ENCODE data around the gene MTMR11.

Gene MTMR11

GRCh38 chr1:149936992-149937705 lies 470 bp upstream of the MTMR11 start:
- DNase-seq, result peak; percentile 19

DNA sequence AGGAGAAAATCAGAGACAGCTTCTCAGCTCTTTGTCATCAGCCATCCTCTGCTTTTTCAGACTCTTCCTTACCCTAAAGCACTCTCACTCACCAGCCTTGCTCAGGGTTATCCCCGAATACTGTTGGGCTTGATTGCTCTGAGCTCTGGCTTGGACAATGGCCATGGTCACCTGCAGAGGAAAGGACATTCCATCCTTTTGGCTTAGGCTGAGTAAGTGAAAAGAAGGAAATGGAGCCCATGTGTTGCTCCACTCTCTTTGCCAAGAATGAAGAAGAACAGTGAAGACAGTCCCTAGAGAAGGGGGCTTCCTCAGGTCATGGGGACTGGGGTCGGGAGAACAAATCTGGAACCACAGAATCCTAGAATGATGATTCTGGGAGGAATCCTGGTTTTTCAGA lies 2.3 kb downstream of the MTMR11 start:
- DNase-seq, result no peak

DNA sequence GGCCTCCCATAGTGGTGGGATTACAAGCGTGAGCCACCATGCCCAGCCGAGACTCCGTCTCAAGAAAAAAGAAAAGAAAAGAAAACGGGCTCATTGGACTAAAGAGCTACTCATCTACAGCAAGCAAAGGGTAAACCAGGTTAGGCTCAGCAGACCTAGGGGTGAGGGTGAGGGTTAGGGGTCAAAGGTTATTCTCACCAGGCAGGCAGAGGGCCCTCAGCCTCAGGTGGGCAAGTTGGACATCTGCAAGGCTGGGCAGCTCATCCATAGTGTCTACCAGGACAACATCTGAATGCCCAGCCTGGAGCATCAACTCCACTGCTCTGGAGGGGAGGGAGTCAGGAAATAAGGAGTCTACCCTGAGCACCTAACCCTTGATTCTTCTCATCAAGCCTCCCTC lies 3.5 kb downstream of the MTMR11 start:
- no peak for DNase-seq

GRCh38 chr1:149932474-149932873 lies 4.2 kb downstream of the MTMR11 start:
- DNase-seq, result no peak

GRCh38 chr1:149931212-149931790 lies 5.4 kb downstream of the MTMR11 start:
- no peak for DNase-seq

DNA sequence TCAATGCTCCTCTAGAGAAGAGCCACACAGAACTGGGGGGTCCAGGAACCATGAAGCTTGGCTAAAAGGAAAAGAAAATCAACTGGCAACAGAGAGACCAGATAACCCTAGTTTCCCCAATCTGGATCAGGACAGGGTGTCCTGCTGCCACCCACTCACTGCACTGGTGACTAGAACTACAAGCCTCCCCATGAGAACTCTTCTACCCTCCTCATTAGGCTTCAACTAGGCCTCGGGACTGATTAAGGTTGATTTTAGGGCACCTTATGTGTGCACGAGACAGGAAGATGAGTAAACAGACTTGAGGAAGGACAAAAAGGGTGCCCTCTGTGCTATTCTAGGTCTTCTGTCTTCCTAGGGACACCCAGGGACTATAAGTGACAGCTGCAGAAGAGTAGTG lies 6.8 kb downstream of the MTMR11 start:
- DNase-seq, result no peak

GRCh38 chr1:149928401-149928724 lies 8.3 kb downstream of the MTMR11 start:
- DNase-seq, result no peak

DNA sequence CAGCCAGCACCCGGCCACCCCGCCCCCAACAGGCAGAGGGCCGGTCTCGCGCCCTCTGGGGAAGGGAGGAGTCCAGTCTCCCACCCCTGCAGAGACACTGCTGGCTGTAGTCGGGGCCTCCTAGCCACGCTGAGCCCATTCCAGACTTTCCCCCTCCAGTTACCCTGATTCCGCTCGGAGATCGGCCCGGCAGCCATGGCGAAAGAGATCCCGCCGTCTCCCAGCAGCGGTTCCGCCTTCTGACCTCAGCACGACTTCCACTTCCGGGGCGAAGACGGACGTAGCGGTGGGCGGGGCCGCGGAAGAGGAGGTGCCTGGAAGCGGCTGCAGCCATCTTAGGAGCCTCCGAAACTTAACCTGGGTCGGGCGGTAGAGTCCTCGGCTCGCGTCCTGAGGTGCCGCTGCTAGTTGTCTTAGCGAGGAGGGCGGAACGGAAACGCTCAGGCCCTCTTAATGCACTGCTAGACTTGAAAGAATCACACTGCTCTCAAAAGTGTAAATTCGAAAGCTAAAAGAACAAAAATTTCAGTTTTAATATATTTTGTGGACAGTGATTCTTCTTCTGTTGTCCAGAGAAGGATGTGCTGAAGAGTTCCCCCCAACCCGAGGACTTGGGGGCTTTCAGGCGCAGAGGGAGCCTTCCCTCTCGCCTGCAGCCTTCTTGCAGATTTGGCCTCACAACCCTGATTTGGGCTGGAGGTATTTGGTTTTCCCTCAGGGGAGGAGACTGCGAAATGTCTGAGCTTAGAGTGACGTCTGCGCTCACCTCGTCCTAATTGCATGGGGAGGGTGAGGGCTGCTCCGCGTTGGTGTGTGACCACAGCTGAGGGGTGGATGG lies 8.9 kb downstream of the MTMR11 start, which contains the start of gene SF3B4:
Gene SF3B4 (minus strand): TSS at position 241 of the 838 bp plus-strand sequence. CDS start 44 bp downstream, at position 197.
- DNase-seq, result peak; percentile 95

DNA sequence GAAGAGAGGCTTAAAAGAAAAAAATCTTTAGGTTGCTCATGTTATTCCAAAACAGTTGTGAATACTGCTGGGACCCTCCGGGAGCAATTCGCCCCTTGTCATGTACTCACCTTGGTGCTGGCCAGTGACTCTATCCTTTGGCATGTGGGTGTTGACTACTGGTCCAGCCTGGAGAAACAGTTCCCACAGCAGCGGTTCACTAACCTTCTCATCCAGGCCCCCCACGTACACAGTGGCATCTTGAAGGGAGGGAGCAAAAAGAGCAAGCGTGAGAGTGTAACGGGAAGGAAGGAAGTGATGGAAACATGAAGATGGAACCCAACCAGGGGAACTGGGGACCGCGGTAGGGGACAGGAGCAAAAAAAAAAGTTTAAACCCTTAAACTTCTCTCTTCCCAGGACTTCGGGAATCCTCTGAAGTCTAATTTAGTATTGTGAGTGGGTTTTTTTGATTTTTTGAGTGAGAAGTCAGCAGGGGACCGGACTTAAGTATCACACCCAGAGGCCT lies 9.6 kb downstream of the MTMR11 start:
- DNase-seq, result no peak

DNA sequence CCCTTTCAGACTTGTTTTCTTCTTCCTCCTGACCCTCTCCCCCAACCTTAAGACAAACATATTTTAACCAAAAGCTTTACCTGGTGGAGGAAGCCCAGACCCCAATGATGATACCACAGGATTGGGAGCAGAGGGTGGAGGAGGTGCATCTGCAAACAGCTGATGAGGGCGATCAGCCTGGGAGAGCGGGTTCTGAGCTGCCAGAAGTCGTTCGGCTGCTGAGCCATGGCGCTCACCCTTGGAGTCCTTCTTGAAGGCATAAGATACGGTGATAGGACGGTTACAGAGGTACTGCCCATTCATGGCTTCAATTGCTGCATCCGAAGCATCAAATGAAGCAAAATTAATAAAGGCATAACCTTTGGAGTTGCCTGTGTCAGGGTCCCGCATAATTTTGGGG lies 10.4 kb downstream of the MTMR11 start:
- DNase-seq, result no peak

DNA sequence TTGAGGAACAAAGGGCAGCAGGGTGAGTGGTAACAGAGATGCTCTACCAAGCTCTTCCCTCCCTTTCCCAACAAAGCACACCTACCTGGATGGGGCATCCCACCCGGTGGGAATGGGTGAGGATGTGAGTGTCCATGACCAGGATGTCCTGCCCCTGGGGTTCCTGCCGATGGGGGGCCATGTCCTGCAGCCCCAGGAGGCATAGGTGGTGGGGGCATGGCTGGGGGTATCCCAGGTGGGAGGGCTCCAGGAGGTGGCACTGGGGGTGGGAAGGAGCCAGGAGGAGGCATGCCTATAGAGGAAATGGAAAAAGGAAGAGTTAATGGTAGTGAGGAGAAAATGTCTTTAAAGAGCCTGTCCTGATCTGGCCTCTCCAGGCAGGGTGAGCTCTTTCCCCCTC lies 10.9 kb downstream of the MTMR11 start:
- no peak for DNase-seq

DNA sequence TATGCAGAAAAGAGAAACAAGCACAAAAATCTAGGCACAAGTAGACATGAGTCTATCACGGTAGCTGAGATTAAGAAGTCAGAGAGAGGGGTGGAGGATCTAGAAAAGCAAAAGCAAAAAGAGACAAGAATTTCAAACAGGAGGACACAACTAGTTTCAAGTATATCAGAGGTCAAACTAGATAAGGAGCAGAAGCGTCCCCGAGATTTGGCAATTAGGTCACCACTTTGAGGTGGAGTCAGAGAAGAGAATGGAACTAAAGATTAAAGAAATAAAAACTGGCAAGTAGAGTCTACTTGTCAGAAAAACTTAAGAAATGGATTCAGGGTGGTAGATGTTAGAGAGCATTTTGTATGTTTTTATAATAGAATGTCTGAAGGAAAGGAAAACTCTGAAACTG lies 11.3 kb downstream of the MTMR11 start:
- DNase-seq, result no peak

GRCh38 chr1:149923626-149924025 lies 13.1 kb downstream of the MTMR11 start:
- no peak for DNase-seq

DNA sequence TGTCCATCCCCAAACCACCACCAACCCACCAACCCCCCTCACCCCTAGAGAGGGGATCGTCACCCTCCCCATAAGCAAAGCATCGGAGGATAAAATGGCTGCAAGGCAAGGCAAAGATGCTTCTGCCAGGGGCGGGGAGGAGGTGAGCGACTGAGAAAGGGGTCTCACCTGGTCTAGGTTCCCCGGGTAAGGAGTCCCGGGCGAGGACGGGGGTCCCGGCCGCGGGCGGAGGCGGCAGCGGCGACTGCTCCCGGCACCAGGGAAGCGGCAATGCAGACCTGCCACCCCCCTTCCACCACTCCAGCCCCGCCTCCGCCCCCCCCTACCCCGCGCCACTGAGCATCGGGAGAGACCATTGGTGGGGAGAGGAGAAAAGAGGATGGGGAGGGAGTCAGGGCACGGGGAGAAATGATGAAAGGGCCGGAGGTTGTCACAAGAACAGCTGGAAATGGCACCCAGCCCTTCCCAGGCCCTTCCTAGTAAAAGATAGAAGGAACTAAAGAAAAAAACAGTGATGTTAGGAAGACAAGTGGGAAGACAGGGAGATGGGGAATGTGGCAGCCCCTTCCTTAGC lies 19.0 kb downstream of the MTMR11 start, which contains the start of gene SV2A:
Gene SV2A (minus strand): TSS at position 274 of the 574 bp plus-strand sequence. CDS start 4,004 bp downstream, outside the sequence.
- DNase-seq, result peak; percentile 85

DNA sequence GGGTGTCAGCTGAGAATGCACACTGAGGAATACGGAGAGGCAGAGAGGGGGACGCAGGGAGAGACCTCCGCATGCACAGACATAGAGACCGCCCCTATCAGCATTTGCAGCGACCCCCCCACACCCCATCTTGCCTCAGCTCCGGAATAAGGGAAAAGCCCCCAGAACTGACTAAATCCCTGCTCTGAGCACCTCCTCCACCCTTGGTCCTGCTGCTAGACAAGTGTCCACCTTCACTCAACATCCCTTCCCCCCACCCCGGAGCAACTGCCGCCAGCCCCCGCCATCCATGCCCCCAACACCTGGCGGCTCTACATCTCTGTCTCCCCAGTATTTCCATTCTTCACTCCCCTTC lies 19.8 kb downstream of the MTMR11 start:
- no peak for DNase-seq

DNA sequence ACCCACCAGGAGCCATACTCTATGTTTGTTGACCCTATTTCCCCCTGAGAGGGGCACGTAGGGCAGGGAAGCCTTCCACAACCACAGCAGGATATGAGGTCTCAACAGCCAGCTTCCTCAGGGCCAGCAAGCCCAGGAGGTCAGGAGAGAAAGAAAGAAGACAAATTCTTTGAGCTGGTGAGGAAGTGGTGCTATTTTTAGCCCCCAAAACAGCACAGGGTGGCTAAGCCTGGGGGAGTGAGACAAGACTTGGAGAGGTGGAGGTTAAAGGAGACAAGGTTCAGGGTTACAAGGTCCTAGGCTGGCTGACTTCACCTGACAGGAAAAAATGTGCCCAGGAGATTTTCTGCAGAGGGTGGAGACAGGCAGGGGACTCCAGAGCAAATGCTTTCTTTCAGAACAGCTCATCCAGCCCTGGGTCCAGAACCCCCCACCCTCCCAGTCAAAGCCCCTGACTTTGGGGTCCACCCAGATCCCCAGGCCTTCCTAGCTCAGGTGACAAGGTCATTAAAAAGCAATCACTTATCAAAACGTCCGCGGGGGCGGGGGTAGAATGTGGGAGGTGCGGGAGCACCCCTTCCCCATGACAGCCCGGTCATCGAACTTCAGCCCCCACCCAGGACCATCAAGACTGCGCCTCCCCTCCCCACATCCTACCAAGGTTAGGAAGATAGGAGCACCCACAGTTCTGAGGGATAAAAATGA lies 20.3 kb downstream of the MTMR11 start:
- no peak for DNase-seq

GRCh38 chr1:149915429-149916192 lies 21.1 kb downstream of the MTMR11 start:
- no peak for DNase-seq

DNA sequence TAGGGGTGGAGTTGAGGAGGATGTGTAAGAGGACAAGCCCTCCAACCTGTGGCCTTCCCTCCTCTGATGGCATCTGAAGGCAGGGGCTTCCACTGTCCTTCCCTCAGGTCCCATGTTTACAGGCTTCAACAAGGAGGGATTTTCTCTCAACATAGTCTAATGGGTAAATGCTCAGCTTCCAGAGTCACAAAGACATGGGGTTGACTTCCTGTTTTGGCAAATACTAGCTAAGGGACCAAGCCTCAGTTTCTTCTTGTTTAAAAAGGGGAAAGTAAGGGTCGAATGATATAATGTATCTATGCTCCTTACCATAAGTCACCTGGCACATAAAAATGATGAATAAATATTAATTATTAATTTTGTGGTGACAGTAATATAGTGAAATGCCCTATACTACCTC lies 22.1 kb downstream of the MTMR11 start:
- DNase-seq, result no peak

GRCh38 chr1:149906570-149907075 lies 30.1 kb downstream of the MTMR11 start:
- no peak for DNase-seq

GRCh38 chr1:149903836-149904491 lies 32.7 kb downstream of the MTMR11 start:
- no peak for DNase-seq
